Hair follicle dermal papilla cell (primary cell): Measurements from ENCODE around the gene GARIN3. TPM values are rescaled to one million over a fixed set of nuclear protein-coding genes. Genes with fewer than 3 reads are reported as not detected.

Source experiments
- total RNA-seq: library from RNA; depleted of rRNA; stranded (reverse); fragments of >200 nt; gene quantifications from 2 replicates; pipeline ENCODE4 v1.2.3, GENCODE V29; 2012

GARIN3 gene
- total RNA-seq = not detected in 2 replicates

GRCh38 chr5:157166214-157167213 lies at the start of gene GARIN3:
TSS of gene GARIN3 (minus strand) at chr5:157166264. CDS start at chr5:157166168, 96 bp downstream.

GRCh38 chr5:157180374-157181264 lies 14.6 kb upstream of the GARIN3 start, which contains the start of gene ITK:
TSS of gene ITK (plus strand) at chr5:157180840. CDS start at chr5:157180978, 138 bp downstream.

GRCh38 chr5:157142317-157143126 lies 23.5 kb downstream of the GARIN3 start, which contains the start of gene MED7:
TSS of gene MED7 (minus strand) at chr5:157142865. CDS start at chr5:157139431, 3,434 bp downstream.

Other genes with a start within 250 kb of the GARIN3 start
- not detected in 2 replicates for gene TIMD4, start 203.0 kb downstream of the GARIN3 start, total RNA-seq
- gene HAVCR1, start 107.1 kb downstream of the GARIN3 start, total RNA-seq = not detected in 2 replicates
- gene HAVCR2, start 57.2 kb downstream of the GARIN3 start, total RNA-seq = 0.16 and 0.36 TPM in 2 replicates
- gene MED7, start 23.4 kb downstream of the GARIN3 start, total RNA-seq = 7.8 and 8.3 TPM in 2 replicates
- not detected in 2 replicates for gene ITK, start 14.6 kb upstream of the GARIN3 start, total RNA-seq
- gene CYFIP2, start 99.9 kb upstream of the GARIN3 start, total RNA-seq = 2.9 and 7.9 TPM in 2 replicates